Left lung (tissue), 10 donors: Measurements from ENCODE around the gene OPTN. TPM values are rescaled to one million over a fixed set of nuclear protein-coding genes. Genes with fewer than 3 reads are reported as not detected.

Source experiments
- ATAC-seq: fragments of 200-7000 bp; cut with Tn5 transposase; one replicate; pipeline ENCODE4 v1.9.1; 2020; ENCODE audit warnings: moderate library complexity
- DNase-seq, 4 donors: peaks; one replicate each; pipeline ENCODE4 v3.0.0-alpha.2; 2013 to 2020
- H3K27ac ChIP-seq, 2 donors: fragments of 200-600 bp; sonication (generic) in 1 of 2; one replicate each; pipeline versions ENCODE4 v1.5.0 to v1.8.0; 2020 to 2021
- H3K27me3 ChIP-seq, 2 donors: fragments of 200-600 bp; sonication (generic) in 1 of 2; one replicate each; pipeline versions ENCODE4 v1.5.0 to v1.8.0; 2020 to 2021
- H3K36me3 ChIP-seq, 2 donors: fragments of 200-600 bp; sonication (generic) in 1 of 2; one replicate each; pipeline versions ENCODE4 v1.5.0 to v1.8.0; 2020 to 2021
- H3K4me1 ChIP-seq, 2 donors: fragments of 200-600 bp; one replicate each; pipeline ENCODE4 v1.8.0; 2021
- H3K4me3 ChIP-seq, 2 donors: fragments of 200-600 bp; sonication (generic) in 1 of 2; one replicate each; pipeline versions ENCODE4 v1.5.0 to v1.8.0; 2020 to 2021; ENCODE audit warnings: mild to moderate bottlenecking in 1 of 2
- H3K9me3 ChIP-seq, 2 donors: fragments of 200-600 bp; sonication (generic) in 1 of 2; one replicate each; pipeline versions ENCODE4 v1.5.0 to v1.8.0; 2020 to 2021
- intact Hi-C, 2 donors: fragments of 100-400 bp; cut with DNase I; formaldehyde crosslinking; loops; one replicate each; pipeline versions ENCODE4 v1.11.2 to v1.14.2; 2022
- polyA plus RNA-seq, 6 donors: library from polyadenylated mRNA; unstranded; fragments of 120-200 nt; gene quantifications; one replicate each; pipeline ENCODE4 v1.2.1, GENCODE V29; 2013; ENCODE audit not compliant: insufficient read length in 6 of 6
- total RNA-seq, 2 donors: library from RNA; stranded (reverse); fragmentation: NEBNext Ultra II Directional; extraction: Animal tissue kit (Norgen Biotek cat#: 25700); gene quantifications; one replicate each; pipeline ENCODE4 v1.2.1, GENCODE V29; 2021
- TF ChIP-seq, protein P1 (sequence below), 2 donors: fragments of 200-600 bp; sonication (generic) in 1 of 2; IDR thresholded peaks; one replicate each; pipeline versions ENCODE4 v1.5.0 to v1.8.0; 2021; ENCODE audit warnings: antibody characterized with exemption in 2 of 2
- donor health status: DM: no; HTN: yes; CAD: no.
- donor health status: DM: no; HTN: no; CAD: no.

Gene OPTN
- total and polyA plus RNA-seq, 8 donors, result 36.0 to 51.3 (median 37.3) TPM

DNA sequence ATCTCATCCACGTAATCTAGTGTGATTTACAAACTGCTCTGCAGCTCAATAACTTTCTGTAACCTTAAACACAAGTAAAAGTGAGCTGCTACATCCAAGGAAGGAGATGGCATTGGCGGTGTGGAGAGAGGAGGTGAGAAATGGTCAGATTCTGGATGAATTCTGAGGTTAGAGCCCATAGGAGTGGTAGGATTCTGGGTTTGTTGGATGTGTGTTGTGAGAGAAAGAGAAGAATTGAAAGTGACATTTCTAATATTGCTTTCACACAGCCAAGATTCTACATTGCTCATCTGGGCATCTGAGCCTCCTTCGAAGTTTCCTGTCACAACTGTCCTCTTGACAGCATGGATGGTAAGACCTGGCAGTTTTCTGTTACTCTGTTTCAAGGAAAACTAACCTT lies 63.9 kb downstream of the OPTN start:
- intact Hi-C loops, result no loop called here
- TF ChIP-seq, protein P1, sequence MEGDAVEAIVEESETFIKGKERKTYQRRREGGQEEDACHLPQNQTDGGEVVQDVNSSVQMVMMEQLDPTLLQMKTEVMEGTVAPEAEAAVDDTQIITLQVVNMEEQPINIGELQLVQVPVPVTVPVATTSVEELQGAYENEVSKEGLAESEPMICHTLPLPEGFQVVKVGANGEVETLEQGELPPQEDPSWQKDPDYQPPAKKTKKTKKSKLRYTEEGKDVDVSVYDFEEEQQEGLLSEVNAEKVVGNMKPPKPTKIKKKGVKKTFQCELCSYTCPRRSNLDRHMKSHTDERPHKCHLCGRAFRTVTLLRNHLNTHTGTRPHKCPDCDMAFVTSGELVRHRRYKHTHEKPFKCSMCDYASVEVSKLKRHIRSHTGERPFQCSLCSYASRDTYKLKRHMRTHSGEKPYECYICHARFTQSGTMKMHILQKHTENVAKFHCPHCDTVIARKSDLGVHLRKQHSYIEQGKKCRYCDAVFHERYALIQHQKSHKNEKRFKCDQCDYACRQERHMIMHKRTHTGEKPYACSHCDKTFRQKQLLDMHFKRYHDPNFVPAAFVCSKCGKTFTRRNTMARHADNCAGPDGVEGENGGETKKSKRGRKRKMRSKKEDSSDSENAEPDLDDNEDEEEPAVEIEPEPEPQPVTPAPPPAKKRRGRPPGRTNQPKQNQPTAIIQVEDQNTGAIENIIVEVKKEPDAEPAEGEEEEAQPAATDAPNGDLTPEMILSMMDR (IDR thresholded peaks at IDR 0.05), result no peak
- Histone ChIP-seq H3K27me3 (no peaks in the 10 kb centered on the region), H3K9me3 (no peaks in the 10 kb centered on the region), H3K4me3 (no peak overlapping the region), H3K36me3 (no peaks in the 10 kb centered on the region), H3K27ac (no peak overlapping the region), H3K4me1 (peaks cover 0 to 16% of the 10 kb centered on the region in 2 donors)
- ATAC-seq (no peak), DNase-seq (no peak)

DNA sequence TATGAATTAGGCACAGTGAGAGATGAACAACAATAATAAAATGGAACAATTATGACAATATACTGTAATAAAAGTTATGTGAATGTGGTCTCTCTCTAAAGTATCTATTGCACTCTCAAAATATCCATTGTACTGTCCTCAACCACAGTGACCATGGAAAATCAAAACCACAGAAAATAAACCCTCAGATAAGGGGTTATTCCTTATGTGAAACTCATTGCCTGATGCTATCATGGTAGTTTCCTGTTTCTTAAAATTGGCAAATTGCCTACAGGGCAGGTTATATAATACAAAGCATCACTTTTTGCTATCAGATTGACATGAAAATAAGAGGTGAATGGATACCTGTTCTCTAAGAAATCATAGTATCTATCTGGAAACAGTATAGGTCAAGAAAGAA lies 65.2 kb downstream of the OPTN start:
- DNase-seq (no peak), ATAC-seq (no peak)
- no peaks in the 10 kb centered on the region for H3K27me3 ChIP-seq
- H3K4me1 ChIP-seq, result peaks cover 0 to 16% of the 10 kb centered on the region in 2 donors
- H3K4me3 ChIP-seq, result no peak overlapping the region
- no peaks in the 10 kb centered on the region for H3K9me3 ChIP-seq
- TF ChIP-seq, protein P1 (IDR thresholded peaks at IDR 0.05), result no peak
- intact Hi-C loops, result no loop called here
- no peaks in the 10 kb centered on the region for H3K36me3 ChIP-seq
- H3K27ac ChIP-seq, result no peak overlapping the region

DNA sequence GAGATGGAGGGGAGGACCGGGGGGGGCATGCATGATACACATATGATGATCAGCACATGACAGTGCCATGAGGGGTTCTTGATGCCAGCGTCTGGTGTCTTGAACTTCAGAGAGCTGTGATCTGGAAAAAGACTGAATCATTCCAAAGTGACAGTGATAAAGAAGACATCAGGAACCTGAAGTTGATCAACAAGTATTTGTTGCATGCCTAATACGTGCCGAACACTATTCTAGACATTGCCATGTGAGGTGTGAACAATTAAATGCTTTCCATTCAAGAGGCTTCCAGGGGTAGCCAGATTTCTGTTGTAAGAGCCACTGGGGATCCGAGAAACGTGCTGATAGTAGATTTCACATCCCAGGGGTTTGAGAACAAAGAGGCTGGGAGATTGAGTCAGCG lies 67.6 kb downstream of the OPTN start:
- no peaks in the 10 kb centered on the region for H3K27me3 ChIP-seq
- intact Hi-C loops, result no loop called here

DNA sequence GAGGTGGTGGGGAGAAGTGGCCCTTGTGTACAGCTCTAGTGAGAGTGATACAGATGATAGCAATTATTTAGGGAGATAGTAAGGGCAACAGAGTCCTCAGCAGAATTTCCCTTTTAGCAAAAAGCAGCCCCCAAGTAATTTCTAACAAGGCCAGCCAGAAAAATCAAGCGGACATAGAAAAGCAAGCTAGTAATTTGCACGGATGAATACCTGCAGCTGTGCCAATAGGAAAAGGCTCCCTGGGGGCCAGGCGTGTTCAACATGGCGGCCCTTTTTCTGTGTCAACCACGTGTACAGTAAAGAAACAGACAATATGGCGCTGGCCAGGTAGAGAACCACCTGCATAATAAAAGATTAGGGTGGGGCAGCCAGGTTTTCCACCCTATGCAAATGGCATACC lies 68.8 kb downstream of the OPTN start:
- Histone ChIP-seq H3K4me1 (no peaks in the 10 kb centered on the region), H3K9me3 (no peaks in the 10 kb centered on the region), H3K36me3 (no peaks in the 10 kb centered on the region), H3K27me3 (no peaks in the 10 kb centered on the region), H3K4me3 (no peak overlapping the region), H3K27ac (no peak overlapping the region)
- ATAC-seq (no peak), DNase-seq (no peak)
- intact Hi-C loops, result no loop called here
- TF ChIP-seq, protein P1 (IDR thresholded peaks at IDR 0.05), result no peak

More for the DNA sequence above, 67.6 kb downstream of the OPTN start:
- Histone ChIP-seq H3K36me3 (no peaks in the 10 kb centered on the region), H3K9me3 (no peaks in the 10 kb centered on the region), H3K27ac (no peak overlapping the region), H3K4me3 (no peak overlapping the region), H3K4me1 (no peaks in the 10 kb centered on the region)
- DNase-seq, result no peak
- TF ChIP-seq, protein P1 (IDR thresholded peaks at IDR 0.05), result no peak
- no peak for ATAC-seq

DNA sequence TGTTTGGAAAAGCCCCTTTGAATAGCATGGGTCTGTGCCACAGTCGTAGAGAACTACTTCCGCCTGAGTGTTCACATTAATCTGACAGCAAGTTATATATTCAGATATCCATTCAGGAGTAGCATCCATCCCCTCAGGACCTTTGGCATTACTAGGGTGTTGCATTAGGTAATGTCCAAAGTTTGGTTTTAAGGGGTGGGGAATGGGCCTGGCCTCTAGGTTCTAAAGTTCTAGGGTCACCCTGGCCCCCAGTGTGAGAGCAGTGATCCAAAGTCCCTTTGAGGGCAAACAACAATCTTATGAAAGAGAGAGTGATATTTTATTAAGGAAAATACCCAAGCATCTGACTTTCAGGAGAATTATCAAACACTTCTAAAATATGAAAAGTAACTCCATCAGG lies 73.7 kb downstream of the OPTN start:
- DNase-seq, result no peak
- TF ChIP-seq, protein P1 (IDR thresholded peaks at IDR 0.05), result no peak
- no peak overlapping the region for H3K4me3 ChIP-seq
- no peaks in the 10 kb centered on the region for H3K9me3 ChIP-seq
- intact Hi-C loops, result no loop called here
- H3K4me1 ChIP-seq, result no peaks in the 10 kb centered on the region
- no peaks in the 10 kb centered on the region for H3K36me3 ChIP-seq
- no peak overlapping the region for H3K27ac ChIP-seq
- no peaks in the 10 kb centered on the region for H3K27me3 ChIP-seq
- ATAC-seq, result no peak
